A549 (cell line): ENCODE measurements around the gene RAET1E.

Experiments
- BHLHE40 ChIP-seq: IDR thresholded peaks from 2 replicates; pipeline ENCODE4 v1.6.1; 2012; ENCODE audit warnings: low read depth, low read length, inconsistent platforms
- CBX2 ChIP-seq: fragments of 200-600 bp; sonication (generic); IDR thresholded peaks from 2 replicates; pipeline ENCODE4 v1.6.1; 2016; ENCODE audit warnings: low read depth, mild to moderate bottlenecking, borderline replicate concordance
- CEBPB ChIP-seq, 2 experiments: fragments of >200 bp in 1 of 2; sonication (Bioruptor Twin) in 1 of 2; formaldehyde crosslinking in 1 of 2; IDR thresholded peaks; 2 replicates each; pipeline ENCODE4 v1.6.1; 2012 to 2016
- CTCF ChIP-seq: fragments of >200 bp; sonication (Bioruptor Twin); formaldehyde crosslinking; IDR thresholded peaks from 3 replicates; pipeline ENCODE4 v1.5.1; 2016
- MAFK ChIP-seq: fragments of 450-650 bp; IDR thresholded peaks from 2 replicates; pipeline ENCODE4 v1.6.1; 2014; ENCODE audit not compliant: partially characterized antibody
- MAX ChIP-seq: IDR thresholded peaks from 2 replicates; pipeline ENCODE4 v1.6.1; 2012
- NFE2L2 ChIP-seq: fragments of 150-350 bp; conservative IDR thresholded peaks from 2 replicates; pipeline ENCODE4 v1.6.1; 2014; ENCODE audit warnings: low read length
- PHF8 ChIP-seq: fragments of 200-600 bp; sonication (generic); IDR thresholded peaks from 2 replicates; pipeline ENCODE4 v1.6.1; 2016; ENCODE audit warnings: low read depth, mild to moderate bottlenecking, antibody characterized with exemption, moderate library complexity, borderline replicate concordance
- POLR2A ChIP-seq: IDR thresholded peaks from 2 replicates; pipeline ENCODE4 v1.6.1; 2012; ENCODE audit warnings: mild to moderate bottlenecking, low read length
- RAD21 ChIP-seq, 2 experiments: fragments of >200 bp in 1 of 2; sonication (Bioruptor Twin) in 1 of 2; formaldehyde crosslinking in 1 of 2; IDR thresholded peaks in 1 of 2; conservative IDR thresholded peaks in 1 of 2; 2 replicates in 1 of 2; 3 replicates in 1 of 2; pipeline ENCODE4 v1.6.1; 2012 to 2018; ENCODE audit warnings: inconsistent platforms in 1 of 2
- REST ChIP-seq: fragments of 200-600 bp; sonication (generic); IDR thresholded peaks from 2 replicates; pipeline ENCODE4 v1.6.1; 2016; ENCODE audit warnings: antibody characterized with exemption, mild to moderate bottlenecking, moderate library complexity
- USF2 ChIP-seq: fragments of 450-650 bp; IDR thresholded peaks from 2 replicates; pipeline ENCODE4 v1.6.1; 2014; ENCODE audit warnings: antibody characterized with exemption

GRCh38 chr6:149857541-149857940 lies 40.4 kb downstream of the RAET1E start:
- TF ChIP-seq CTCF = no peak
- TF ChIP-seq RAD21 (conservative IDR thresholded peaks at IDR 0.05 in 1 of 2, IDR thresholded peaks at IDR 0.05 in 1 of 2) = no peak
- no peak for TF ChIP-seq BHLHE40
- no peak for TF ChIP-seq POLR2A
- no peak for TF ChIP-seq REST
- no peak for TF ChIP-seq USF2
- TF ChIP-seq CEBPB (IDR thresholded peaks at IDR 0.05) = no peak
- no peak for TF ChIP-seq NFE2L2
- TF ChIP-seq MAX = no peak
- no peak for TF ChIP-seq MAFK
- TF ChIP-seq CBX2 = no peak
- no peak for TF ChIP-seq PHF8
